Neural crest cell (in vitro differentiated cells): ENCODE measurements around the gene MACROD1. TPM values are rescaled to one million over a fixed set of nuclear protein-coding genes. Genes with fewer than 3 reads are reported as not detected.
A peak's percentile ranks its signal among the peaks of the same experiment; 100 is the strongest.
"Not testable (repeated sequence)": the region's sequence is repeated elsewhere in the genome, so short reads cannot be mapped to it uniquely, and the experiment has no call there.

Experiments
- DNase-seq: peaks from one replicate; pipeline ENCODE4 v3.0.0; 2021; ENCODE audit warnings: low read depth, mixed read lengths, low spot score
- H3K27ac Mint-ChIP-seq: one replicate; pipeline ENCODE4 v1.8.0; 2021; ENCODE audit warnings: mild to moderate bottlenecking, mixed read lengths; ENCODE audit not compliant: unreplicated experiment
- H3K27me3 Mint-ChIP-seq: 2 replicates; pipeline ENCODE4 v1.8.0; 2021; ENCODE audit warnings: low read depth, mild to moderate bottlenecking, mixed read lengths
- H3K36me3 Mint-ChIP-seq: 2 replicates; pipeline ENCODE4 v1.8.0; 2021; ENCODE audit warnings: low read depth, mild to moderate bottlenecking, mixed read lengths
- H3K4me1 Mint-ChIP-seq: 2 replicates; pipeline ENCODE4 v1.8.0; 2021; ENCODE audit warnings: mixed read lengths
- H3K4me3 Mint-ChIP-seq: one replicate; pipeline ENCODE4 v1.8.0; 2021; ENCODE audit warnings: mild to moderate bottlenecking, mixed read lengths
- H3K9me3 Mint-ChIP-seq: 2 replicates; pipeline ENCODE4 v1.8.0; 2021; ENCODE audit warnings: mixed read lengths
- CTCF ChIP-seq: fragments of 200-600 bp; sonication (generic); conservative IDR thresholded peaks from 2 replicates; pipeline ENCODE4 v1.5.0; 2021; ENCODE audit warnings: antibody characterized with exemption, mild to moderate bottlenecking
- total RNA-seq: library from RNA; stranded (reverse); gene quantifications from 2 replicates; pipeline ENCODE4 v1.2.1, GENCODE V29; 2021

MACROD1 gene
- total RNA-seq, 1 donor from 2014 or later = 26.1 TPM

- Mint-ChIP-seq H3K9me3 (peaks cover 3% of the 10 kb centered on the region), H3K4me1 (peaks cover 26% of the 10 kb centered on the region), H3K27ac (no peak overlapping the region), H3K27me3 (no peaks in the 10 kb centered on the region), H3K4me3 (no peak overlapping the region), H3K36me3 (peaks cover 3% of the 10 kb centered on the region)
- TF ChIP-seq CTCF = no peak
- no peak for DNase-seq
Observed at GRCh38 chr11:63970902-63971301, 195.0 kb downstream of the MACROD1 start.

- Mint-ChIP-seq H3K9me3 (peaks cover 3% of the 10 kb centered on the region), H3K27ac (no peak overlapping the region), H3K4me3 (peak overlapping the region; percentile 13), H3K27me3 (no peaks in the 10 kb centered on the region), H3K4me1 (peaks cover 21% of the 10 kb centered on the region), H3K36me3 (peaks cover 2% of the 10 kb centered on the region)
- no peak for TF ChIP-seq CTCF
- no peak for DNase-seq
Observed at GRCh38 chr11:63969461-63969860, 196.5 kb downstream of the MACROD1 start.

GRCh38 chr11:63966444-63966843 is 199.5 kb downstream of the MACROD1 start:
- H3K27ac Mint-ChIP-seq = no peak overlapping the region
- H3K36me3 Mint-ChIP-seq = no peaks in the 10 kb centered on the region
- no peaks in the 10 kb centered on the region for H3K9me3 Mint-ChIP-seq
- H3K4me3 Mint-ChIP-seq = no peak overlapping the region
- peaks cover 10% of the 10 kb centered on the region for H3K4me1 Mint-ChIP-seq
- no peak for DNase-seq
- TF ChIP-seq CTCF = no peak
- peaks cover 3% of the 10 kb centered on the region for H3K27me3 Mint-ChIP-seq

- not testable (repeated sequence) for H3K4me1 Mint-ChIP-seq, DNase-seq, H3K27ac Mint-ChIP-seq, H3K4me3 Mint-ChIP-seq, H3K36me3 Mint-ChIP-seq, H3K27me3 Mint-ChIP-seq, H3K9me3 Mint-ChIP-seq
Observed at GRCh38 chr11:63963895-63964294, 202.0 kb downstream of the MACROD1 start.

GRCh38 chr11:63961608-63962412 is 204.1 kb downstream of the MACROD1 start:
- Mint-ChIP-seq H3K9me3 (no peaks in the 10 kb centered on the region), H3K27me3 (peaks cover 3% of the 10 kb centered on the region), H3K4me3 (peak overlapping the region; percentile 34), H3K36me3 (no peaks in the 10 kb centered on the region), H3K27ac (no peak overlapping the region), H3K4me1 (no peaks in the 10 kb centered on the region)
- DNase-seq = no peak
- TF ChIP-seq CTCF = no peak

- TF ChIP-seq CTCF = no peak
- H3K27ac Mint-ChIP-seq = no peak overlapping the region
- peaks cover 3% of the 10 kb centered on the region for H3K27me3 Mint-ChIP-seq
- no peaks in the 10 kb centered on the region for H3K9me3 Mint-ChIP-seq
- no peak overlapping the region for H3K4me3 Mint-ChIP-seq
- DNase-seq = no peak
- no peaks in the 10 kb centered on the region for H3K4me1 Mint-ChIP-seq
- peaks cover 9% of the 10 kb centered on the region for H3K36me3 Mint-ChIP-seq
Observed at GRCh38 chr11:63958008-63958407, 207.9 kb downstream of the MACROD1 start.
